GM23338 (cell line): ENCODE results near the gene MAN2A2. TPM values are rescaled to one million over a fixed set of nuclear protein-coding genes. Genes with fewer than 3 reads are reported as not detected.
A peak's percentile ranks its signal among the peaks of the same experiment; 100 is the strongest.

ENCODE experiments used
- ATAC-seq: fragments of 200-7000 bp; cut with Tn5 transposase; 3 replicates; pipeline ENCODE4 v1.9.1; 2020
- DNase-seq: peaks from one replicate; pipeline ENCODE4 v3.0.0-alpha.2; 2015; ENCODE audit warnings: low spot score
- H2AFZ ChIP-seq: fragments of 200-600 bp; sonication (generic); 2 replicates; pipeline ENCODE4 v1.8.0; 2016; ENCODE audit warnings: antibody characterized with exemption, mild to moderate bottlenecking, moderate library complexity
- H3F3A ChIP-seq: fragments of 200-600 bp; sonication (generic); replicated peaks from 2 replicates; pipeline ENCODE4 v1.8.0; 2017; ENCODE audit warnings: antibody characterized with exemption, mixed run types, low read depth
- H3K27ac ChIP-seq: fragments of 200-600 bp; sonication (generic); 2 replicates; pipeline ENCODE4 v1.6.1; 2016; ENCODE audit warnings: low read depth
- H3K27me3 ChIP-seq: fragments of 200-600 bp; sonication (generic); 2 replicates; pipeline ENCODE4 v1.8.0; 2016; ENCODE audit warnings: mild to moderate bottlenecking, mixed run types, moderate library complexity; ENCODE audit not compliant: insufficient read depth
- H3K36me3 ChIP-seq: fragments of 200-600 bp; sonication (generic); 2 replicates; pipeline ENCODE4 v1.8.0; 2016; ENCODE audit warnings: mild to moderate bottlenecking; ENCODE audit not compliant: insufficient read depth
- H3K4me1 ChIP-seq: fragments of 200-600 bp; sonication (generic); 2 replicates; pipeline ENCODE4 v1.8.0; 2016; ENCODE audit warnings: mild to moderate bottlenecking, moderate library complexity; ENCODE audit not compliant: insufficient read depth
- H3K4me2 ChIP-seq: fragments of 200-600 bp; sonication (generic); 2 replicates; pipeline ENCODE4 v1.7.1; 2017; ENCODE audit warnings: mixed run types
- H3K4me3 ChIP-seq: fragments of 200-600 bp; sonication (generic); 2 replicates; pipeline ENCODE4 v1.6.1; 2016; ENCODE audit warnings: mixed run types
- H3K79me2 ChIP-seq: fragments of 200-600 bp; sonication (generic); replicated peaks from 2 replicates; pipeline ENCODE4 v1.8.0; 2017; ENCODE audit warnings: mild to moderate bottlenecking; ENCODE audit not compliant: insufficient read depth
- H3K9me2 ChIP-seq: fragments of 200-600 bp; sonication (generic); 2 replicates; pipeline ENCODE4 v1.8.0; 2017; ENCODE audit not compliant: insufficient read depth
- H4K20me1 ChIP-seq: fragments of 200-600 bp; sonication (generic); replicated peaks from 2 replicates; pipeline ENCODE4 v1.8.0; 2017; ENCODE audit warnings: mild to moderate bottlenecking; ENCODE audit not compliant: insufficient read depth
- H3K27ac Mint-ChIP-seq: 2 replicates; pipeline ENCODE4 v1.8.0; 2020; ENCODE audit warnings: inconsistent platforms, mild to moderate bottlenecking, moderate library complexity, mixed read lengths
- H3K27me3 Mint-ChIP-seq: 3 replicates; pipeline ENCODE4 v1.8.0; 2022; ENCODE audit warnings: low read depth, mild to moderate bottlenecking, moderate library complexity, mixed read lengths, inconsistent platforms; ENCODE audit not compliant: insufficient read depth, poor library complexity
- H3K36me3 Mint-ChIP-seq: 3 replicates; pipeline ENCODE4 v1.8.0; 2021; ENCODE audit warnings: low read depth, mild to moderate bottlenecking, inconsistent platforms, moderate library complexity, mixed read lengths
- H3K4me1 Mint-ChIP-seq: 3 replicates; pipeline ENCODE4 v1.8.0; 2020; ENCODE audit warnings: mild to moderate bottlenecking, inconsistent platforms, mixed read lengths
- H3K4me3 Mint-ChIP-seq: 3 replicates; pipeline ENCODE4 v1.8.0; 2021; ENCODE audit warnings: moderate library complexity, mild to moderate bottlenecking, inconsistent platforms, mixed read lengths
- H3K9me3 Mint-ChIP-seq: 3 replicates; pipeline ENCODE4 v1.8.0; 2020; ENCODE audit warnings: moderate library complexity, mild to moderate bottlenecking, inconsistent platforms, mixed read lengths
- EZH2 ChIP-seq: fragments of 200-600 bp; sonication (generic); IDR thresholded peaks from one replicate; pipeline ENCODE4 v1.8.0; 2017; ENCODE audit warnings: antibody characterized with exemption, mild to moderate bottlenecking, low read depth; ENCODE audit not compliant: unreplicated experiment
- EZH2phosphoT487 ChIP-seq: fragments of 200-600 bp; sonication (generic); IDR thresholded peaks from one replicate; pipeline ENCODE4 v1.8.1; 2018; ENCODE audit warnings: antibody characterized with exemption; ENCODE audit not compliant: unreplicated experiment
- NANOG ChIP-seq: IDR thresholded peaks from 2 replicates; pipeline ENCODE4 v1.6.1; 2016; ENCODE audit warnings: antibody characterized with exemption, borderline replicate concordance
- POLR2AphosphoS5 ChIP-seq: IDR thresholded peaks from 2 replicates; pipeline ENCODE4 v1.6.1; 2016; ENCODE audit warnings: antibody characterized with exemption, low read depth
- REST ChIP-seq: IDR thresholded peaks from one replicate; pipeline ENCODE4 v1.6.1; 2018; ENCODE audit warnings: antibody characterized with exemption; ENCODE audit not compliant: unreplicated experiment
- STAT1 ChIP-seq: IDR thresholded peaks from one replicate; pipeline ENCODE4 v1.6.1; 2016; ENCODE audit warnings: antibody characterized with exemption; ENCODE audit not compliant: unreplicated experiment
- ZNF114 ChIP-seq: fragments of 250-450 bp; sonication (Bioruptor Pico); IDR thresholded peaks from 2 replicates; pipeline ENCODE4 v1.5.0; 2020; ENCODE audit warnings: mild to moderate bottlenecking, moderate library complexity
- ZNF331 ChIP-seq: fragments of 250-450 bp; sonication (Bioruptor Pico); IDR thresholded peaks from 2 replicates; pipeline ENCODE4 v1.5.0; 2020; ENCODE audit warnings: low read depth, mild to moderate bottlenecking, moderate library complexity
- polyA plus RNA-seq: library from polyadenylated mRNA; unstranded; fragments of >200 nt; fragmentation: Nextera tagmentation; extraction: Ambion mirVana; gene quantifications from 2 replicates; pipeline ENCODE4 v1.2.1, GENCODE V29; 2016
- total RNA-seq: library from RNA; depleted of rRNA; stranded (reverse); fragments of >200 nt; shearing (Covaris generic); gene quantifications from 2 replicates; pipeline ENCODE4 v1.2.3, GENCODE V29; 2014
- TF ChIP-seq, protein P1 (sequence below), 2 experiments: fragments of 200-600 bp in 1 of 2; sonication (generic) in 1 of 2; conservative IDR thresholded peaks; 2 replicates each; pipeline versions ENCODE4 v1.5.1 to v1.6.1; 2016 to 2017; ENCODE audit warnings: antibody characterized with exemption in 2 of 2, low read depth in 2 of 2, mild to moderate bottlenecking in 2 of 2, moderate library complexity in 1 of 2

The MAN2A2 gene
- total and polyA plus RNA-seq, 2 experiments from 2014 or later = 8.2 to 17.1 TPM

DNA sequence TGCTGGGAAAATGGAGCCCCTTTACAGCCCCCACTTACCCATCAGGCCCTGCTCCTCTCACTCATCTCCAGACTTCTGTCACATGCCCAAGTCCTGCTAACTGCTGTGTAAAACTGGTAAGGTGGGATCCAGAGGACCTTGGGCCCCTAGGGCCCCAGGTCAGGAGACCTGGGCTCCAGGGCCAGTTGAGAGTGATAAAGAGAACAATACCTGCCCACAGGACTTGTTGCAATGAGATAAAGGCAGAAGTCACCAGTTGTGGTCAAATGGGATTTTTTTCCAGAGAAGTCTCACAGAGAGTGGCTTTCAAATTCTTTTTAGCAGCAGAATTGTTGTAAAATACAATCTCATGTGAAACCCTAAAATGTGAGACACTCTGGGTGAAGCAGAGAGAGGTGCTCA is 34.0 kb upstream of the MAN2A2 start:
- H2AFZ ChIP-seq = no peak overlapping the region
- no peaks in the 10 kb centered on the region for H4K20me1 ChIP-seq
- Mint-ChIP-seq H3K4me3 (no peak overlapping the region), H3K9me3 (no peaks in the 10 kb centered on the region), H3K27ac (0 out of 2 replicates have a peak overlapping the region, but pooled peaks have one; percentile 41), H3K27me3 (peaks cover 11% of the 10 kb centered on the region), H3K36me3 (no peaks in the 10 kb centered on the region; the same call in 2 of the 3 replicates), H3K4me1 (peaks cover 56% of the 10 kb centered on the region)
- no peak overlapping the region for H3K4me3 ChIP-seq
- H3K36me3 ChIP-seq = no peaks in the 10 kb centered on the region
- ATAC-seq (no peak), DNase-seq (no peak)
- peaks cover 12% of the 10 kb centered on the region; the same call in 1 of the 2 replicates for H3K79me2 ChIP-seq
- H3K27ac ChIP-seq = peak overlapping the region; percentile 85
- no peaks in the 10 kb centered on the region for H3K27me3 ChIP-seq
- no peaks in the 10 kb centered on the region for H3K9me2 ChIP-seq
- peak overlapping the region; percentile 90 for H3K4me2 ChIP-seq
- peaks cover 50% of the 10 kb centered on the region for H3K4me1 ChIP-seq
- peaks cover 22% of the 10 kb centered on the region for H3F3A ChIP-seq
- TF ChIP-seq POLR2AphosphoS5 (no peak), ZNF331 (no peak), NANOG (no peak), STAT1 (no peak), REST (no peak), ZNF114 (no peak), EZH2phosphoT487 (no peak), EZH2 (no peak)
- TF ChIP-seq, protein P1, sequence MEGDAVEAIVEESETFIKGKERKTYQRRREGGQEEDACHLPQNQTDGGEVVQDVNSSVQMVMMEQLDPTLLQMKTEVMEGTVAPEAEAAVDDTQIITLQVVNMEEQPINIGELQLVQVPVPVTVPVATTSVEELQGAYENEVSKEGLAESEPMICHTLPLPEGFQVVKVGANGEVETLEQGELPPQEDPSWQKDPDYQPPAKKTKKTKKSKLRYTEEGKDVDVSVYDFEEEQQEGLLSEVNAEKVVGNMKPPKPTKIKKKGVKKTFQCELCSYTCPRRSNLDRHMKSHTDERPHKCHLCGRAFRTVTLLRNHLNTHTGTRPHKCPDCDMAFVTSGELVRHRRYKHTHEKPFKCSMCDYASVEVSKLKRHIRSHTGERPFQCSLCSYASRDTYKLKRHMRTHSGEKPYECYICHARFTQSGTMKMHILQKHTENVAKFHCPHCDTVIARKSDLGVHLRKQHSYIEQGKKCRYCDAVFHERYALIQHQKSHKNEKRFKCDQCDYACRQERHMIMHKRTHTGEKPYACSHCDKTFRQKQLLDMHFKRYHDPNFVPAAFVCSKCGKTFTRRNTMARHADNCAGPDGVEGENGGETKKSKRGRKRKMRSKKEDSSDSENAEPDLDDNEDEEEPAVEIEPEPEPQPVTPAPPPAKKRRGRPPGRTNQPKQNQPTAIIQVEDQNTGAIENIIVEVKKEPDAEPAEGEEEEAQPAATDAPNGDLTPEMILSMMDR (conservative IDR thresholded peaks at IDR 0.05; ENCODE audit: low read depth in 2 of 2) = no peak

- Mint-ChIP-seq H3K9me3 (no peaks in the 10 kb centered on the region), H3K4me1 (peaks cover 60% of the 10 kb centered on the region), H3K27me3 (peaks cover 11% of the 10 kb centered on the region), H3K4me3 (peak overlapping the region; percentile 77), H3K36me3 (no peaks in the 10 kb centered on the region; the same call in 2 of the 3 replicates), H3K27ac (0 out of 2 replicates have a peak overlapping the region, but pooled peaks have one; percentile 44)
- ATAC-seq = peak; percentile 26
- peak; percentile 72 for DNase-seq
- Histone ChIP-seq H3K4me1 (peaks cover 55% of the 10 kb centered on the region), H3K9me2 (no peaks in the 10 kb centered on the region), H2AFZ (no peak overlapping the region), H3K4me3 (no peak overlapping the region), H4K20me1 (no peaks in the 10 kb centered on the region), H3K36me3 (no peaks in the 10 kb centered on the region), H3K79me2 (peaks cover 16% of the 10 kb centered on the region), H3K4me2 (peak overlapping the region; percentile 90), H3K27ac (peak overlapping the region; percentile 85), H3K27me3 (no peaks in the 10 kb centered on the region), H3F3A (peaks cover 22% of the 10 kb centered on the region)
- no peak for TF ChIP-seq STAT1
- TF ChIP-seq NANOG = no peak
- no peak for TF ChIP-seq REST
- TF ChIP-seq POLR2AphosphoS5 = 0 out of 2 replicates have a peak, but pooled peaks have one; percentile 37
- TF ChIP-seq, protein P1 (conservative IDR thresholded peaks at IDR 0.05; ENCODE audit: low read depth in 2 of 2) = no peak
These were observed 33.3 kb upstream of the MAN2A2 start for GRCh38 chr15:90869601-90870353.
